T-helper 2 cell treated with Interferon-gamma antibody and Interleukin-4, amounts not matched to agents 5 μg/mL and 100 μg/mL, for 36 hours (primary cell): Measurements from ENCODE around the gene CCDC112.
"Not testable (repeated sequence)": the region's sequence is repeated elsewhere in the genome, so short reads cannot be mapped to it uniquely, and the experiment has no call there.

Source experiments
- DNase-seq: peaks from one replicate; pipeline ENCODE4 v3.0.0; 2021; ENCODE audit warnings: low spot score
- H3K27ac Mint-ChIP-seq: one replicate; pipeline ENCODE4 v1.8.0; 2021; ENCODE audit warnings: mild to moderate bottlenecking, mixed read lengths
- H3K27me3 Mint-ChIP-seq: one replicate; pipeline ENCODE4 v1.8.0; 2021; ENCODE audit warnings: low read depth, mixed read lengths
- H3K36me3 Mint-ChIP-seq: one replicate; pipeline ENCODE4 v1.8.0; 2021; ENCODE audit warnings: low read depth, mixed read lengths
- H3K4me1 Mint-ChIP-seq: one replicate; pipeline ENCODE4 v1.8.0; 2021; ENCODE audit warnings: low read depth, mixed read lengths
- H3K4me3 Mint-ChIP-seq: one replicate; pipeline ENCODE4 v1.8.0; 2022; ENCODE audit warnings: mild to moderate bottlenecking, moderate library complexity, mixed read lengths
- H3K9me3 Mint-ChIP-seq: one replicate; pipeline ENCODE4 v1.8.0; 2021; ENCODE audit warnings: mixed read lengths

CCDC112 gene

DNA sequence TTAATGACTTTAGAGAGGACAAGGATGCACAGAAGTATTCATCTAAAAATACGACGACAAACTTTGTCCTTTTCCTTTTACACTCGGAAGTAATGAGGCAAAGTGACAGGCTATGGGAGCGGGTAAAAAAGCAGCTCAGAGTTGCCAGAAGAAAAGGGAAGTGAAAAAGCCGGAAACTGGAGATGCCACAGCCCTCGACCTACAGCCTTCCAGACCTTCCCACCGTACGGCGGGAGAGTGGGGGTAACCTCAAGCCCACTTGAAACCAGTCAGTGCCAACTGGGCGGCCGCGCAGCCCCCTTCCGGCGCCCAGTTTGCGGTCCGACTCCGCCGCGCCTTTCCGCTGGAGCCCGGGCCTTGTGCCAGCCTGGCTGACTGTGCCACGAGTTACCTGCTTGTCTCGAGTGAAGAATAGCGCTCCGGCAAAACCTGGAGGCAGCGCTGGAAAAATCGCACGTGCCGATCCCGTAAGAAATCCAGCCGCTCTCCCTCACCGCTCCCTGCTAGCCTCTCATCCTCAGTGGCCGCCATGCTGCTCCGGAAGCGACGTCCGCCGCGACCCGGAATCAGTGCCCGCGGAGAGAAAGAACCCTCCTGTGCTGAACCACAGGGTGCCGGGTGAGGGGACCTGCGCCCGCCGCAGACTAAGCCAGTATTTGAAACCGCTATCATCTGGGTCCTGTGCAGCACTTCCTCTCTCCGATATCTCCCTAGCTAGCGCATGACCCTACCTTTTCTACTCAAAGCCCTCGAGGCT lies 34.0 kb downstream of the CCDC112 start, which contains the start of gene PGGT1B:
Gene PGGT1B, minus strand, starts transcription at position 557 of the 757 bp plus-strand sequence. Its CDS starts 26 bp downstream, at position 531.
- Mint-ChIP-seq H3K27me3 (no peaks in the 10 kb centered on the region), H3K27ac (peak within 1 kb of the TSS; percentile 95), H3K4me3 (peak within 1 kb of the TSS; percentile 92), H3K36me3 (peaks cover 11% of the 10 kb centered on the region), H3K9me3 (peaks cover 3% of the 10 kb centered on the region), H3K4me1 (peaks cover 20% of the 10 kb centered on the region)
- peak; percentile 68 for DNase-seq

GRCh38 chr5:115262011-115262320 lies 34.5 kb downstream of the CCDC112 start:
- peak overlapping the region; percentile 92 for H3K4me3 Mint-ChIP-seq
- peak overlapping the region; percentile 95 for H3K27ac Mint-ChIP-seq
- H3K9me3 Mint-ChIP-seq, result peaks cover 3% of the 10 kb centered on the region
- H3K36me3 Mint-ChIP-seq, result peaks cover 13% of the 10 kb centered on the region
- no peaks in the 10 kb centered on the region for H3K27me3 Mint-ChIP-seq
- no peak for DNase-seq
- H3K4me1 Mint-ChIP-seq, result peaks cover 21% of the 10 kb centered on the region

DNA sequence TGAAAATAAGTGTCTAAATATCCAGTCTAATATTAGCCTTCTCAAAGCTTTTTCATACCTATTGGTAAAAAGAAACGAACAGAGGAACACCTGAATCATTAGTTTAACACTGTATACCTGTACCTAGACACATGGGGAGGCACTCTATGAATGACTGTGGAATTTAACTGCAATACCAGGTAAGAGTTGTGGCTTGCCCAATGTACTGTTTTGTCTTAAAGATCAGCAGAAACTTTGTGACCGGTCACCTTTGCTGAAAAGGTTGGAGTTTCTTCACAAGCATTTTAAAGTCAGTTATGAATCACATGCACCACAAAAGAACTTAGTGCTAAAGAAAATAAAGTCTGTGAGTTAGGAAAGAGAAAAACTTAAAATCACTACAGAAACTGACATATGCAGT lies 36.2 kb downstream of the CCDC112 start:
- Mint-ChIP-seq H3K27me3 (no peaks in the 10 kb centered on the region), H3K27ac (no peak overlapping the region), H3K4me1 (peaks cover 22% of the 10 kb centered on the region), H3K9me3 (peaks cover 3% of the 10 kb centered on the region), H3K36me3 (peaks cover 14% of the 10 kb centered on the region), H3K4me3 (no peak overlapping the region)
- DNase-seq, result no peak

GRCh38 chr5:115257981-115258380 lies 38.5 kb downstream of the CCDC112 start:
- Mint-ChIP-seq H3K36me3 (peaks cover 14% of the 10 kb centered on the region), H3K4me1 (peaks cover 24% of the 10 kb centered on the region), H3K4me3 (no peak overlapping the region), H3K27ac (no peak overlapping the region), H3K27me3 (no peaks in the 10 kb centered on the region), H3K9me3 (no peaks in the 10 kb centered on the region)
- no peak for DNase-seq

- DNase-seq, H3K4me1 Mint-ChIP-seq, H3K27ac Mint-ChIP-seq, H3K36me3 Mint-ChIP-seq, H3K9me3 Mint-ChIP-seq, H3K4me3 Mint-ChIP-seq, H3K27me3 Mint-ChIP-seq: not testable (repeated sequence)
Measured at GRCh38 chr5:115249379-115249778, 47.1 kb downstream of the CCDC112 start.

DNA sequence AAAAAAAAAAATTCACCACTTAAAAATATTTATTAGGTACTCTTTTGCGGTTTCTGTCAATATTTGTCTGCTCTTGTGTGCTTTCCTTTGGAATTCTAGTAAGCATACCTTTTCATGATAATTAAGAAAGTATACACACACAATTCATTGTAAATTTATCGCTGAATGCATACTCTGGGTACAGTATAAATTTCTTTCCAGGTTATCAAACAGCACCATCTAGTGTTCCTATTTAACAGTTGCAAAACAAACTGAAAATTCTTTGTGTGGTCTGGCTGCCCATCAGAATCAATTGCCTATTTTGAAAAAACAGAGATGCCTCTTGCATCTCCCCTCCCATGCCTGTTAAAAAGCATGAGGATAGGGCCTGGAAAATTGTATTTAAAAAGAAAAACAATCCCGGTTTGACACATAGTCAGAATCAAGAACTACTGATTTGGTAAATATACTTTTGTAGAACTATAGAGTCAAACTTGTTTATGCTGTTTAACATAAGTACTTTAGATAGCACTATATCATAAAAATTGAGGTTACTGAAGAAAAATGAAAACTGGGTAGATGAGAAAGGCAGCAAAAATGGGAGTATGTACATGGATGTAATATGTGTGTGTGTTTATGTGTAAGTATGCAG lies 50.0 kb downstream of the CCDC112 start:
- no peaks in the 10 kb centered on the region for H3K9me3 Mint-ChIP-seq
- peaks cover 3% of the 10 kb centered on the region for H3K4me1 Mint-ChIP-seq
- peaks cover 9% of the 10 kb centered on the region for H3K36me3 Mint-ChIP-seq
- H3K27ac Mint-ChIP-seq, result no peak overlapping the region
- H3K27me3 Mint-ChIP-seq, result no peaks in the 10 kb centered on the region
- no peak overlapping the region for H3K4me3 Mint-ChIP-seq
- no peak for DNase-seq

- Mint-ChIP-seq H3K9me3 (no peaks in the 10 kb centered on the region), H3K27me3 (no peaks in the 10 kb centered on the region), H3K36me3 (peaks cover 20% of the 10 kb centered on the region), H3K4me1 (peaks cover 3% of the 10 kb centered on the region), H3K27ac (no peak overlapping the region), H3K4me3 (no peak overlapping the region)
- DNase-seq, result no peak
Measured at GRCh38 chr5:115243412-115243811, 53.0 kb downstream of the CCDC112 start.

DNA sequence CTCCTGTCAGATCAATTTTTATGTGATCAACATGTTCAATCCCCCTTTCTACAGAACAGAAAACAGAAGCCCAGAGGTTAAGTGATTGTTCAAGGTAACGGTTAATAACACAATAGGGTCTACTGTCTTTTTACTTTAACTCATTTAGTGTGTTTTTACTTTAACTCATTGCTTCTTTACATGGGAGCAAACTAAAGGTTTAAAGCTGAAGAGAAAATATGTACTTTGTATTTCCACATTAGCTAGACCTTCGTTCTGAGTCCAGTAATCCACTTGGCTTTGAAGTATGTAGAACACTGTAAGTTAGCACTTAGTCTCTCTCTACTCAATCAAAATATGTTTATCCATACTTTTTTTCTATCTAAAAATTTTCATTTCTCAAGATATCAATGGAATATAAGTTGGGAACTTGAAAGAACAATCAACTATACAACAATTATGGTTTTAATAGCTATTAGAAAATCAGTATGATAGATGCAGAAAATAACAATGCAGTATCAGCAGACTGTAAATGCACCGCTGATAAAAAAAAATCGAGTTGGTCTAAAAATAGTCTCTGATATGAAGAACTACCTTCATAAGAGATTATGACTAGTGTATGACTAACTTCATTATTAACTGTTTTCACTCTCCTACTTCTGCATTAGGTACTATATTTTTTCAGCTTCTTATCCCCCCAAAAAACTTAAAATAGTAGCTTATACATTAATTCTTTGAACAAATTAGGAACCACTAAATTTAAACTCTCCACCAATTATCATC lies 54.4 kb downstream of the CCDC112 start:
- Mint-ChIP-seq H3K9me3 (no peaks in the 10 kb centered on the region), H3K27ac (no peak overlapping the region)

GRCh38 chr5:115237066-115237465 lies 59.4 kb downstream of the CCDC112 start:
- DNase-seq, result no peak
- Mint-ChIP-seq H3K27ac (no peak overlapping the region), H3K4me3 (no peak overlapping the region), H3K9me3 (no peaks in the 10 kb centered on the region), H3K27me3 (no peaks in the 10 kb centered on the region), H3K4me1 (no peaks in the 10 kb centered on the region), H3K36me3 (peaks cover 33% of the 10 kb centered on the region)

More for the DNA sequence above, 54.4 kb downstream of the CCDC112 start:
- Mint-ChIP-seq H3K36me3 (peaks cover 22% of the 10 kb centered on the region), H3K4me3 (no peak overlapping the region), H3K4me1 (peaks cover 3% of the 10 kb centered on the region), H3K27me3 (no peaks in the 10 kb centered on the region)
- no peak for DNase-seq

DNA sequence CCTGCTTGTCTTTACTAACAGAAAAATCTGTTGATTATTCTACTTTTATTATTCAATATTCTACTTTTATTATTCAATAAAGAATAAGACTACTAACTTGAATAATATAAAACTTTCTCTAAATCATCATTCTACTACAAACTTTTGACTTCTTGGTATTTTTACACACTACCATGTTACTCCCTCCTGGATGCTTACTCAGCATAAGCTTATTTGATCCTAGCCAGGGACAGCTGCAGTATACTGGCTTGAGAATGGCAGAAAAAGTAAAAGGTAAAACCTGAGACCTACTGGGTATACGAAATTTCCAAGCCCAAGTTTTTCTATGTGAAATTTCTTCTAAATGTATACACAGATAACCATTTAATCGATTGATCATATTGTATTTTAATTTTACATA lies 59.9 kb downstream of the CCDC112 start:
- no peak for DNase-seq
- no peaks in the 10 kb centered on the region for H3K27me3 Mint-ChIP-seq
- H3K4me1 Mint-ChIP-seq, result no peaks in the 10 kb centered on the region
- no peak overlapping the region for H3K4me3 Mint-ChIP-seq
- H3K36me3 Mint-ChIP-seq, result peaks cover 33% of the 10 kb centered on the region
- H3K9me3 Mint-ChIP-seq, result no peaks in the 10 kb centered on the region
- no peak overlapping the region for H3K27ac Mint-ChIP-seq

DNA sequence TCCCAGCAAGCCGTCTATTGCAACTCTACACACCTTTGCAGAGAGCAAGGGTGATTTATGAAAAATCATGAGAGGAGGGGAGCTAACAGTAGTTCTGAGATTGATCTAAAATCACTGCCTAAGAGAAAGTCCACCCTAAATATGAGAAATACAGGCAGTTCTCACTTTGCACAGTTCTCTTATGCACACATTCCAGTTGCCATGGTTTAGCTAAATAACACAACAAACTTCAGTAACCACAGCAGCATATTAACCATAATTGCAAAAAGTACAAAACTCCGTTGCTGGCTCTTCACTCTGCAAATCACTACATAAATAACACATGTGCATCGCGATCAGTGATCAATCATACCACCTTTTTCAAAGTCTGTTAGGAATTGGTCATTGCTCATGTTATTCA lies 64.9 kb downstream of the CCDC112 start:
- Mint-ChIP-seq H3K36me3 (peaks cover 38% of the 10 kb centered on the region), H3K9me3 (no peaks in the 10 kb centered on the region), H3K27me3 (no peaks in the 10 kb centered on the region)

GRCh38 chr5:115229606-115230005 lies 66.8 kb downstream of the CCDC112 start:
- H3K4me1 Mint-ChIP-seq, result no peaks in the 10 kb centered on the region
- no peaks in the 10 kb centered on the region for H3K9me3 Mint-ChIP-seq
- no peaks in the 10 kb centered on the region for H3K27me3 Mint-ChIP-seq
- H3K4me3 Mint-ChIP-seq, result no peak overlapping the region
- H3K36me3 Mint-ChIP-seq, result peaks cover 36% of the 10 kb centered on the region
- H3K27ac Mint-ChIP-seq, result no peak overlapping the region
- no peak for DNase-seq

More for the DNA sequence above, 64.9 kb downstream of the CCDC112 start:
- DNase-seq, result no peak
- Mint-ChIP-seq H3K27ac (no peak overlapping the region), H3K4me1 (no peaks in the 10 kb centered on the region), H3K4me3 (no peak overlapping the region)

GRCh38 chr5:115227281-115227680 lies 69.2 kb downstream of the CCDC112 start:
- Mint-ChIP-seq H3K4me1 (peaks cover 2% of the 10 kb centered on the region), H3K27ac (no peak overlapping the region), H3K9me3 (no peaks in the 10 kb centered on the region), H3K4me3 (no peak overlapping the region), H3K27me3 (no peaks in the 10 kb centered on the region), H3K36me3 (peaks cover 37% of the 10 kb centered on the region)
- DNase-seq, result no peak
